ENCODE data around the gene ZNF697. TPM values are rescaled to one million over a fixed set of nuclear protein-coding genes. Genes with fewer than 3 reads are reported as not detected.
A peak's percentile ranks its signal among the peaks of the same experiment; 100 is the strongest.

ZNF697 gene
- total RNA-seq, 1 donor from 2014 or later, result 2.9 TPM

DNA sequence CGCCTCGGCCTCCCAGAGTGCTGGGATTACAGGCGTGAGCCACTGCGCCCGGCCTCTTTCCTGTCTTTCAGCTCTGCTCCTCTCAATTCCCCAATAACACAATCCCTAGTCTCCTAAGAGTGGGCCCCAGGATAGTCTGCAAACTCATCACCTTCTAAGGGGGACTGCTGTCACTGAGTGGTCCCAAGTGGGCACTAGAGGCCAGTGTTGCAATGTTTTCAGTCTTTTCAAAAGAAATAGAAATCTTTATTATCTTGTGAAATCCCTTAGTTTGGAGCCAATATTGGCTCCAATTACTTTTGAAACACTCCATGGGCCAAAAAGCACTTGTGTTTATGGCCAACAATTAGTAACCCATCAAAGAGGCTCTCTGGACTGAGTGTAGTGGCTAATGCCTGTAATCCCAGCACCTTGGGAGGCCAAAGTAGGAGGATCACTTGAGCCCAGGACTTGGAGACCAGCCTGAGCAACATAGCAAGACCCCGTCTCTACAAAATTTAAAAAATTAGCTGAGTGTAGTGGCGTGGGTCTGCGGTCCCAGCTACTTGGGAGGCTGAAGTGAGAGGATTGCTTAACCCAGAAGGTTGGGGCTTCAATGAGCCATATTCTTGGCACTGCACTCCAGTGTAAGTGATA, 28.6 kb upstream of the ZNF697 start:
- intact Hi-C loops (cut with micrococcal nuclease), result loop anchor here (10.0 kb wide), 1 partner anchor 392 kb away; no protein-coding TSS in a partner anchor
- Mint-ChIP-seq H3K27ac (no peak overlapping the region), H3K4me3 (no peak overlapping the region), H3K27me3 (ENCODE audit: insufficient read depth) (peaks cover 25% of the 10 kb centered on the region), H3K36me3 (ENCODE audit: low read depth) (no peaks in the 10 kb centered on the region), H3K4me1 (ENCODE audit: low read depth) (no peaks in the 10 kb centered on the region), H3K9me3 (no peaks in the 10 kb centered on the region)
- DNase-seq (ENCODE audit: low spot score), result no peak

DNA sequence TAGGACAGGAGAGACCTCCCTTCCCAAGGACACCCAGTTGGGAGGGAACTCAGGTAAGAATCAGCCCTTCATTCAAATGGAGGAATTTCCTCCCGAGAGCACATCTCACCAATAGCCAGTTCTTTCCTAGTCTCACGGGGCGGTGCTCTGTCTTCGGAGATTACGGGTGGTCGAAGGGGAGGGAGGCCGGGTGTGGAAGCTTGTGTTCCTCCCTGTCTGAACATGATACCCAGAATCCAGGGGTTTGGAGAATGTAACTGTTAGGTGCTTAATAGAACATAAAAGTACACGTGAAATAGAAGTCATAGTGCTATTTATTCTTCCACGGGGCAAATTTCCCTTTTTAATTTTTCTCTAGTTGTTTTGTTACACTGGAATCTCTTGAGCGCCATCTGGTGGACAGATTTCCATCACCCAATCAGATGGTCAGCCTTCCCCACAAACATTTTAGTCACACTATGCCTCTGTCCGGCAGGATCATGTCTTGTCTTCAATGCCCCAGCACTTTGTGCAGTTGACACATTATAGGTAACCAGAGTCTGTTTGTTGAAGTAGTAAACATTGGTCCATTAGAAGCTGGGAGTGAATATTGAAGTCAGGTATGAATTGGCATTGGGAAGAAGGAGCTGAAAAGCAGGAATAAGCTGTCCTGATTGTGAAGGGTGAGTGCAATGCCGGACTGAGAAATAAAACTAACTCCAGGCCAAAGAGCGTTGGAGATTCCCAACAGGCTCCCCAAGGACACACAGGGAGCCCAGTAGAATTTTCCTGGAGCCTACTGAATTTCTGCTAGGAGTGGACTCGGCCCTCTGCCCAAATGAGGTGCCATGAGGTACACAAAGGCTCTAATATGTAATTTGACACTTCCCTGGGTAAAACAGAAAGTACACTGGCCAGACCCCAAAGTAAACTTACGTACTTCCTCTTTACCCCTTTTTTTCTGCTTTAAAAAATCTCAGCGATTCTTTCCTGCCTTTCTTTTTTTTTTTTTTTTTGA, 27.6 kb upstream of the ZNF697 start:
- no peaks in the 10 kb centered on the region for H3K4me1 Mint-ChIP-seq (ENCODE audit: low read depth)
- no peaks in the 10 kb centered on the region for H3K36me3 Mint-ChIP-seq (ENCODE audit: low read depth)
- H3K9me3 Mint-ChIP-seq, result no peaks in the 10 kb centered on the region
- H3K4me3 Mint-ChIP-seq, result no peak overlapping the region
- H3K27me3 Mint-ChIP-seq (ENCODE audit: insufficient read depth), result peaks cover 20% of the 10 kb centered on the region
- intact Hi-C loops (cut with micrococcal nuclease), result loop anchor here (1.0 to 10.0 kb wide), 3 partner anchors 27 to 391 kb away; partner anchors contain the start of gene ZNF697
- no peak overlapping the region for H3K27ac Mint-ChIP-seq
- peak; percentile 39 for DNase-seq (ENCODE audit: low spot score)

DNA sequence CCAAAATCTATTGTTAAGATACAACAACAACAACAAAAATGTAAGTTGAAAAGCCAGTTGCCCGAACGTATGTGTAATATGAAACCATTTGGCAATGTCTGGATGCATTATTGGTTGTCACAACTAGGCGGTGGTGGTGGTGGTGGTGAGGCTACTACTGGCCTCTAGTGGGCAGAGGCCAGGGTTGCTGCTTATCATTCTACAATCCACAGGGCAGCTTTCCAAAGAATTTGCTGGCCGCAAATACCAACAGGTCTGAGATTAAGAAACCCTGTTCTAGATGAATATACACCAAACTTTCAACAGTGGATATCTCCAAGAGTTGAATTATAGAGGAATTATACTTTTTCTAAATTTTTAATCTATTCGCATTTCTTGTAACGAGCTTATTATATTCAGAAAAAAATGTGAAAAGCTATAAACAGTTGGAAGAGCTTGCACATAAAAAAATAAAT, 26.8 kb upstream of the ZNF697 start:
- intact Hi-C loops (cut with micrococcal nuclease), result loop anchor here (1.0 to 10.0 kb wide), 3 partner anchors 27 to 390 kb away; partner anchors contain the start of gene ZNF697
- Mint-ChIP-seq H3K9me3 (no peaks in the 10 kb centered on the region), H3K36me3 (ENCODE audit: low read depth) (no peaks in the 10 kb centered on the region), H3K27ac (no peak overlapping the region), H3K4me1 (ENCODE audit: low read depth) (no peaks in the 10 kb centered on the region), H3K4me3 (no peak overlapping the region), H3K27me3 (ENCODE audit: insufficient read depth) (peaks cover 21% of the 10 kb centered on the region)
- peak; percentile 9 for DNase-seq (ENCODE audit: low spot score)

DNA sequence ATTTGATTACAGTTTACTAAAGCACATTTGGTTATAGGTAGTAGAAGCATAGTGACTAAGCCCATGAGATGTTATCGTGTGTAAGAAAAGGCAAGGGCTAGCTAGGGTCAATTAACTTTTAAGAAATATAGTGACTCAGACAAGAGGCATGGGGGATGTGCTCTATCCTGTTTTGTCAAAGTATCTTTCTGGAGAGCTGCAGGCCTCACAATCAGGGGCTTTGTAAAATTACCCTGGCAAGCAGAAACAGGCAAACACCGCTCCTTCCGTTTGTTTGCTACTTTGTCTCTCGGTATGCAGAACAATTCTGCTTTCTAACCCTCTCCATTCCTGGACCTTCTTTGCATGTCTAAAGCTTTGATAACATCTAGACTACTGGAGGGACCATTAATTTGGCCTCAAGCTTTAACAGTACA, 26.1 kb upstream of the ZNF697 start:
- intact Hi-C loops (cut with micrococcal nuclease), result loop anchor here (10.0 kb wide), 1 partner anchor 389 kb away; no protein-coding TSS in a partner anchor
- Mint-ChIP-seq H3K4me1 (ENCODE audit: low read depth) (no peaks in the 10 kb centered on the region), H3K27me3 (ENCODE audit: insufficient read depth) (peaks cover 19% of the 10 kb centered on the region), H3K36me3 (ENCODE audit: low read depth) (no peaks in the 10 kb centered on the region), H3K27ac (no peak overlapping the region), H3K9me3 (no peaks in the 10 kb centered on the region), H3K4me3 (no peak overlapping the region)
- DNase-seq (ENCODE audit: low spot score), result no peak

DNA sequence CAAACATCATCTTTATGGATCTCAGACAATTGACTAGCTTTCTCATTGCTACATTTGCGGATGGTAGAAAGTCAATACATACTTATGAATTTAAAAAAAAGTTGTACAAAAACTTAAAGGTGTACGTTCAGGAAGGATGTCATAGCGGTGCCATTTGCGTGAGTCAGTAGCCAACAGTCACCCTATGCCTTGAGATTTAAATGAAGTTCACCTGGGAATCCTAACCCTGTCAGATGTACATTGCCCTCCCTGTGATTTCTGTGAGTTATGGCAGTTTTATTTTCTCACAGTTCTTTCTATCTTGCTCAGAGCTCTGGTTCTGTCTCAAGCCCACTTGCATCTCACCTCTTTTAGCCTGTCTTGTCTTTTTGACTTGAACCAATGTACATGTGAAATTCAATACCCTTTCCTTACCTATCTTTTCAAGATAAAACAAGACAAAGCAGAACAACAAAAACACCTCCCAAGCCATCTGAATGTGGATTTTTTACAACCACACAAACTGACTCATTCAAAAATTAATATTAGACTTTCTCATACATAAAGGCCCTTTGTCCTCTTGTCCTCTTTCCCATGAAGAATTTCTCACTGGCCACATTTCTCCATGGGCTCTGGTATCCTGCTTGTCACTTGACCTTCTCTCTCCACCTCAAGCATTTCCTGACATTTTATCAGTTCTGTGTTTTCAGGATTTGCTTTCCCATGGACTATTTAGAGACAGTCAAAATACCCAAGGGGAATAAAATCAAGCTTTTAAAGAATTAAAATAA, 25.3 kb upstream of the ZNF697 start:
- no peak for DNase-seq (ENCODE audit: low spot score)
- H3K9me3 Mint-ChIP-seq, result no peaks in the 10 kb centered on the region
- peaks cover 19% of the 10 kb centered on the region for H3K27me3 Mint-ChIP-seq (ENCODE audit: insufficient read depth)
- H3K27ac Mint-ChIP-seq, result no peak overlapping the region
- no peaks in the 10 kb centered on the region for H3K36me3 Mint-ChIP-seq (ENCODE audit: low read depth)
- intact Hi-C loops (cut with micrococcal nuclease), result loop anchor here (10.0 kb wide), 1 partner anchor 389 kb away; no protein-coding TSS in a partner anchor
- no peaks in the 10 kb centered on the region for H3K4me1 Mint-ChIP-seq (ENCODE audit: low read depth)
- no peak overlapping the region for H3K4me3 Mint-ChIP-seq

DNA sequence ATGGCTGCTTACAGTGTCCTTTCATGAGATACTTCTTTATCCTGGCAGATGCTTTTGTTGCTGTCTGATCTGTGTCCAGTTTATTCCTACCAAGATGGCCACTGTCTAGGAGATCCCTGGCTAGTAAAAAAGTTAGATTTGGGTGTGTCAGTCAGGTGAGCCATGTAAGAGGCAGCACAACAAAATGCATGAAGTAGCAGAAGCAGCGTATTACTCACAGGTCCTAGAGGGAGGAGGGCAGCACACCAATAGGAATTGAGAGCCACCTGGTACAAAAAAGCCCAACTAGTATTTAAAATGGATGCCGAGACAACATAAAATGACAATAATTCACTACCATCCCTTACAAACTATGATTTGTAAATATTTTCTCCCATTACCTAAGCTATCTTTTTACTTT, 22.8 kb upstream of the ZNF697 start:
- Mint-ChIP-seq H3K4me3 (no peak overlapping the region), H3K27ac (no peak overlapping the region), H3K9me3 (no peaks in the 10 kb centered on the region), H3K27me3 (ENCODE audit: insufficient read depth) (peaks cover 22% of the 10 kb centered on the region), H3K36me3 (ENCODE audit: low read depth) (no peaks in the 10 kb centered on the region), H3K4me1 (ENCODE audit: low read depth) (no peaks in the 10 kb centered on the region)
- intact Hi-C loops (cut with micrococcal nuclease), result loop anchor here (10.0 kb wide), 1 partner anchor 386 kb away; no protein-coding TSS in a partner anchor
- no peak for DNase-seq (ENCODE audit: low spot score)

DNA sequence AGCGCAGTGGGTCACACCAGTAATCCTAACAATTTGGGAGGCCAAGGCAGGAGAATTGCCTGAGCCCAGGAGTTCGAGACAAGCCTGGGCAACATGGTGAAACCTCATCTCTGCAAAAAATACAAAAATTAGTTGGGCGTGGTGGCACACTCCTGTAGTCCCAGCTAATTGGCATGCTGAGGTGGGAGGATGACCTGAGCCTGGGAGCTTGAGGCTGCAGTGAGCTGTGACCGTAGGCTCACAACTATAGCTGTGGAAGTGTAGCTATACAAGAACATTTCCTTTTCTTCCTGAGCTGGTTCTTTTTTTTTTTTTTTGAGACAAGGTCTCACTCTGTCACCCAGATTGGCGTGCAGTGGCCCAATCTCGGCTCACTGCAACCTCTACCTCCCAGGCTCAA, 19.1 kb upstream of the ZNF697 start:
- intact Hi-C loops (cut with micrococcal nuclease), result no loop called here
- no peak for DNase-seq (ENCODE audit: low spot score)
- no peaks in the 10 kb centered on the region for H3K9me3 Mint-ChIP-seq
- H3K36me3 Mint-ChIP-seq (ENCODE audit: low read depth), result no peaks in the 10 kb centered on the region
- H3K27ac Mint-ChIP-seq, result no peak overlapping the region
- H3K4me3 Mint-ChIP-seq, result no peak overlapping the region
- peaks cover 4% of the 10 kb centered on the region for H3K4me1 Mint-ChIP-seq (ENCODE audit: low read depth)
- H3K27me3 Mint-ChIP-seq (ENCODE audit: insufficient read depth), result peaks cover 16% of the 10 kb centered on the region

DNA sequence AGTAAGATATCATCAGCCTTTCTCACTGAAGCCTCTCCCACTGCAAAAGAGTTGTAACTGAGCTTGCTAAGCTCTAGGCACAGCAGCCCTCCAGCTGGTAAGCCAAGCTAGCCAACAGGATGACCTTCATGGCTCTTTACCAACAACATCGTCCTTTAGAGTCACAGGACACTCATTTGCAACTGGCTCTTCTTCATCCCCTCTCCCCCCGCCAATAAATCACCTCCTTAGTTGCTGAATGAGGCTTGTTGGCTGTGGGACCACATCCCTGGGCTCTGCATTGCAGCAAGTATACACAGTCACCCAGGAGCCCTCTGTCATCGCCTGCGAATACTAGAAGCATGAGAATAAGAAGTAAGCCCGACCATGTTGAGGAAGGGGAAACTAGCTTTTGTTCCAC, 16.0 kb upstream of the ZNF697 start:
- no peak overlapping the region for H3K27ac Mint-ChIP-seq
- no peaks in the 10 kb centered on the region for H3K36me3 Mint-ChIP-seq (ENCODE audit: low read depth)
- H3K27me3 Mint-ChIP-seq (ENCODE audit: insufficient read depth), result peaks cover 16% of the 10 kb centered on the region

DNA sequence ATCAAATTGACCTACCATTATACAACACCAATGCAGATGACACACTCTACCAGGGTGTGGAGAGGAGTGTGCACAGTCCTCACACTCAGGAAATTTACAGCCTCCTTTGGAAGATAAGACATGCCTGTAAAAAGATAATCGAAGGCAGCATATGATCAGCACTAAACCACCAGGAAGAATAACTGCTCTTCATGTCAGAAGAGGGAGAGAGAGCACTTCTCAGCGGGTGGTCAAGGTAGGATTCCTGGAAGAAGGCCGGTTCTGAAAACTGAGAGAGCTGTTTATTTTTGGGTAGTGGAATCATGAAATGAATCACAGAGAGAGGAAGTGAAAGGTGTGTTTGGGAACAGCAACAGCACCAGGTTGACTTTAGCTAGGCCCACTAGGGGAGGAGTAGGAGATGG, 14.0 kb upstream of the ZNF697 start:
- Mint-ChIP-seq H3K4me1 (ENCODE audit: low read depth) (peaks cover 12% of the 10 kb centered on the region), H3K27me3 (ENCODE audit: insufficient read depth) (peaks cover 21% of the 10 kb centered on the region), H3K9me3 (no peaks in the 10 kb centered on the region), H3K4me3 (no peak overlapping the region), H3K27ac (no peak overlapping the region), H3K36me3 (ENCODE audit: low read depth) (no peaks in the 10 kb centered on the region)
- intact Hi-C loops (cut with micrococcal nuclease), result no loop called here
- DNase-seq (ENCODE audit: low spot score), result no peak

More for the DNA sequence above, 16.0 kb upstream of the ZNF697 start:
- H3K4me3 Mint-ChIP-seq, result no peak overlapping the region
- intact Hi-C loops (cut with micrococcal nuclease), result no loop called here
- no peak for DNase-seq (ENCODE audit: low spot score)
- H3K9me3 Mint-ChIP-seq, result no peaks in the 10 kb centered on the region
- H3K4me1 Mint-ChIP-seq (ENCODE audit: low read depth), result peaks cover 12% of the 10 kb centered on the region

DNA sequence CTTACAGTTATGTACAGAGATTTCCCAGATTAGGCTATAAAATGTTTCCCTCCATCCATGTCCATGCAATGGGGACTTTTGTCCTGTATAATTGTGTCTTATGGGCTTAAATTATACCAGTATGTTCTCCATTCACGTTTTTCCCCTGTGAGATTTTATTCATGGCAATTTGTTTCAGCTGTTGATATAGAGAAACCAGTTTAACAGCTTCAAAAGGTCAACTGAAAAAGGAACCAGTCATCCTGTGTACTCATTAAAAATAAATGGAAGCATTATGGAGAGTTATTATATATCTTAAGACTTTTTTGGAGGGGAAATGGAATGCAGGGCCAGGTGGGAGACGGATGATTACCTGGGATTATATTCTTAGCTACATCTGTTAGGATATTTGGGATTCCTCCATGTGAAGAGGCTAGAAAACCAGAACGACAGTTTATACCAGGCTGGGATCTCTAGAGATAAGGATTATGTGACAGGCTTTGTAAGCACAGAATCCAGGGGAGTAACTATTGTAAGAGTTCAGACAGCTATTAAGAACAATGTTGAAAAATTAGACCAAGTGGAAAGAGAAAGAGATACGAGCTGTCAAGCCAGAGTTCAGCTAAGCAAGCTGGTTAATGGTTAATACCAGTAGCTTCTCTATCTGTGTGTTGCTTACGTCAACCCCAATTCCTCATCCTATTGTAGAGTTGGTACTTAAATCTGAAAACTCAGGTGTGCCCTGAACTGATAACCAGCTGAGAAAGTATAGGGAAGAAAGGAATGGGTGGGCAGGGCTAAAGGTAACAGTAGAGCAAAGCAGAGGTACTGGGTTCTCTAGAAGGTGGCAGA, 12.4 kb upstream of the ZNF697 start:
- Mint-ChIP-seq H3K9me3 (no peaks in the 10 kb centered on the region), H3K27me3 (ENCODE audit: insufficient read depth) (peaks cover 21% of the 10 kb centered on the region)
- intact Hi-C loops (cut with micrococcal nuclease), result no loop called here

DNA sequence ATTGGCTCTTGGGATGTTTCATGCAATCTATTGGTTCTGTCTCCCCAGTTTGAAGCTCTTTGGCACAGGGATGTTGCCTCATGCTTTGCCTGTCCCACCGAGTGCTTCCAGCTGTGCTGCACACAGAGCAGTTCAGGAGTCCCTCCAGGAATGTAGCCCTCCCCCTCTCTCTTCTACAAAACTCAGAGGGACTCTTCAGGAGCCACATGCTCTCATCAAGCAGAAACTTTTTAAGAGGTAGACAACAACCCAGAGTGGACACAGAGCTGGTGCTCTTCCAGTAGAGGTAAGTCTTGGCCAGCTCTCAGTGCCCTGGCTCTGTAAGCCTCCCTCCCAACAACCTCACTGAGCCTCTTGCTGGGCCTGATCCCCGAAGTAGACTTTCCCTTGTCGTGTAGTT, 11.6 kb upstream of the ZNF697 start:
- DNase-seq (ENCODE audit: low spot score), result no peak
- intact Hi-C loops (cut with micrococcal nuclease), result loop anchor here (5.0 kb wide), 1 partner anchor 517 kb away; the partner anchor contains the start of gene WARS2
- no peaks in the 10 kb centered on the region for H3K9me3 Mint-ChIP-seq
- H3K4me1 Mint-ChIP-seq (ENCODE audit: low read depth), result peaks cover 12% of the 10 kb centered on the region
- no peak overlapping the region for H3K4me3 Mint-ChIP-seq
- peaks cover 22% of the 10 kb centered on the region for H3K27me3 Mint-ChIP-seq (ENCODE audit: insufficient read depth)
- H3K36me3 Mint-ChIP-seq (ENCODE audit: low read depth), result no peaks in the 10 kb centered on the region
- H3K27ac Mint-ChIP-seq, result no peak overlapping the region

More for the DNA sequence above, 12.4 kb upstream of the ZNF697 start:
- DNase-seq (ENCODE audit: low spot score), result no peak
- Mint-ChIP-seq H3K36me3 (ENCODE audit: low read depth) (no peaks in the 10 kb centered on the region), H3K4me1 (ENCODE audit: low read depth) (peaks cover 12% of the 10 kb centered on the region), H3K27ac (no peak overlapping the region), H3K4me3 (no peak overlapping the region)

Data from activated T-helper 1 cell treated with anti-CD3 and anti-CD28 coated beads, Interleukin-12 subunit alpha, Interleukin-12 subunit beta, Interleukin-2, Interleukin-4 antibody, amounts not matched to agents 30 ng/mL and 10 ng/mL and 1 ng/mL, durations not matched to agents 14 hours and 24 hours and 36 hours (primary cell).